ENCODE data around the gene ARGFX.
A peak's percentile ranks its signal among the peaks of the same experiment; 100 is the strongest.
"Not testable (repeated sequence)": the region's sequence is repeated elsewhere in the genome, so short reads cannot be mapped to it uniquely, and the experiment has no call there.

ARGFX gene

DNA sequence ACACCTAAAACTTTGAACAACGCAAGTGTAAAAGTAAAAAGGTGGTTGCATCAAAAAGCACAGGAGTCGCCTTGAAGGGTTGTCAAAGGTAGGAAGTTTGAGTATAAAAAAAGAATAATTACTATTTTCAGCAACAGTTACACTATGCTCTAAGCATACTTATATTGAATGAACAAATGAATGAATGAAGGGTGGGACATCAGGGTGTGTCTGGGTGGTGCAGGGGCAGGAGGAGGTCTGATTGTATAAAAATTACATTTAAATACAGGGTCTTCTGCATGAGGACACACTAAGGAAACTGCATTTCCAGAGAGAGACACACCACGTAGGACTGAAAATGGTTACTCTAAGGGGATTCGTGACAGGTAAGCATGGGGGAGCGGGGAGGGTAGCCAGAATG lies at the start of gene ARGFX:
TSS of gene ARGFX (plus strand) at position 301 of the 400 bp plus-strand sequence. CDS start 2,765 bp downstream, outside the sequence.
- no peak for DNase-seq (ENCODE audit: low read depth)

DNA sequence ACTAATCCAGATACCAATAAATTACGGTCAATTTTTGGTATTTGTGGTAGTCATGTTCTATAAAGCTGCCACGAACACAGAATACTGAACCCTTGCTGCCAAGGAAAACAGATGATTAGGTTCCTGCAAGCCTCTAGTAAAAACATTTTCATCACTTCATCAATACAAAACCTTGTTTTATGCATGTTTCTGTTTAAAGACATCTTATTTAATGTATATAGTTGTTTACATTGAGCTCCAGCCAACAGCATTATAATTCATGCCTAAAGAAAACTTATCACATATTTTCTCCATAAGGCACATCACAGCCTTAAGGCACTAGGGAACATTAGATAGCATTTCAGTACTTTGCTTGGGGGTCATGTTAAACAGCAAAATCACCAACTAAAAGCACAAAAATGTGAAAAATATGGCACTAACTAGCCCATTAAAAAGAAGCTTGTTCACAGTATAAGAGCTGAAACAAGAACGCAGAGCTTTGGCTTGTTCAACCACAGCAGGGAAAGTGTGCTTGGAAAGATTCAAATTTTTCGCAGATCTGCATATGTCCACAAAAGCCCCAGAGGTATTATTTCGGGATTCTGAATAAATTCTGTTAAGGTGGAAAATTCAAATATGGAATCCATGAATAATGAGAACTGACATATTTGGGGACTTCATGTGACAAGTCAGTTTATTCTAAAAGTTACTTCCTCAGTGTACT lies 49.6 kb upstream of the ARGFX start:
- no peak for DNase-seq (ENCODE audit: low read depth)

DNA sequence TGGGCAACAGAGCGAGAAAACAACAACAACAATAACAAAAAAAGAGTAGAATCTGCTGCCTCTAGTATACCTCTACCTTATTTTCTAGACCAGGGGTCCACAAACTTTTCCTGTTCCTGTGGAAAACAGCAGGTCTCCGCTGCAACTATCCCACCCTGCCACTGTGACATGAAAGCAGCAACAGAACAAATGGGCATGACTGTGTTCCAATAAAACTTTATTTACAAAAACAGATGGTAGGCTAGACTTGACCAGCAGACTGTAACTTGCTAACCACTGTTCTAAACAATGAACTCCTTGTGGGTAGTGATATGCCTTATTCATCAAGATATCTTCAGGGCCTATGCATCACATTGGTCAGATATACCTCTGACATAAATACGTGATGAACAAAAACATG lies 47.2 kb upstream of the ARGFX start:
- no peak for DNase-seq (ENCODE audit: low read depth)

DNA sequence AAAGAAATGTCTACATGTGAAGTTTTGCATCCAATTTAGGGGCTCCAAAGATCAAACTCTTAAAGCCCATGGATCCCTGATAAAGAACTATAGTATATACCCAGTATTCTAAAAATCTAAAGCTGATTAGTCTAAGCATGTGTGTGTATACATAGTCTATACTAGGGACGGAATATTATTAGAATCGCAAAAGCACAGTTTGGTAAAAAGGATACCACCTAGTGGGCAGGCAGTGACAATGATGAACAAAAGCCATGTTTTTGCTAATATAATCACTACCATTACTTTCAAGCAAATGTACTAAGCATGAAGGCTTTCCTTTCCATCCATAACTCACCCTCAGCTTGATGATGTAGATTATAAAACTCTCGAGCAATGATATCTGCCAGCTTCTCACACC lies 38.4 kb upstream of the ARGFX start:
- no peak for DNase-seq (ENCODE audit: low read depth)

DNA sequence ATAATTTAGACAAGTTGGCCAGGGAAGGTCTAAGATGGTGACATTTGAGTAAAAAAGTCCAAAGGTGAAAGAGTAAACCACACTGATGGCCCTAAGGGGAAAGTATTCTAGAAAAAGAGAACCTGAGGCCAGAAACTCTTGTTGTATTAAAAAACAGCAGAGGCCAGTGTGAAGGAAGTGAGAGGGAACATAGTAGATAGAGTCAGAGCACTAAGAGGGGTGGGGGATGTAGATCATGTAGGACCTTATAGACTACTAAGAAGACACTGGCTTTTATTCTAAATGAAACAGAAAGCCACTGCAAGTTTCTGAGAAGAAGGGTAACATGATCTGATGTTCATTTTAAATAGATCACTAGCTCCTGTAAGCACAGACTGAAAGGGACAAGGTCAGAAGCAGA lies 36.5 kb upstream of the ARGFX start:
- no peak for DNase-seq (ENCODE audit: low read depth)

DNA sequence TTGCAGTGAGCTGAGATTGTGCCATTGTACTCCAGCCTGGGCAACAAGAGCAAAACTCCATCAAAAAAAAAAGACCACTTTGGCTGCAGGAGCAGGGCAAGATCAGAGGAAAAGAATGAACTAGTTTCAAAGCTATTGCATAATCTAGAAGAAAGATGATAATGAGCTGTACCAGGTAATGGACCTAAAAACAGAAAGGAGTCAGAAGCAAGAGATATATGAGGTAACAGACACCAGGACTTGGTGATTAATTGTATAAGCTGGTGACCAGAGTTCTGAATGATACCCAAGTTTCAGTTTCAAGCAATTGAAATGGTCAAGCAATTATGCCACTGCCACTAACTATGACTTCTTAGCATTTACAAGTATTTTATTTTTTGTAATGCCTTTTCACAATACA lies 24.8 kb upstream of the ARGFX start:
- DNase-seq (ENCODE audit: low read depth), result no peak

DNA sequence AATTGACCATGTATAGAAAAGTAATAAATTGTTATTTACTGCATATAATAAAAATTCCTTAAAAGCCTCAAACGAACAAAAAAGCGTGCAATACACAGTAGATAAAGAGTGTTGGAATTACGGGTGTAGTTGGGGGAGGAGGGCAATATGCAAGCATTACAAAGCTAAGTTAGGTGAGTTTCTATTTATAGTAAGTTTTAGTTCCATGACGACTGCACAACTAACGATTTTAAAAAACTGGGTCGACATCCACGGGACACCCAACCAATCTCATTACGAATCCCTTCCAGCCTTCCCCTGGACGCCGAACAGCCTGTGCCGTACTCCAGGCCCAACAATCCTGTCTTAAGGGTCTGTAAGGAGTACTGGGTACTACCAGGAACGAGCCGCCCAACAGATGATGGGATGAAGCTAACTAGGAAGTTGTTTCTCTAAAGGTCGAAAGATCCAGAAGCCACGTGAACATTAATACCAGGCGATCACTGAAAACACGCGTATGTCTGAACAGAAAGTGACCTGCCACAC lies 22.6 kb upstream of the ARGFX start:
- no peak for DNase-seq (ENCODE audit: low read depth)

DNA sequence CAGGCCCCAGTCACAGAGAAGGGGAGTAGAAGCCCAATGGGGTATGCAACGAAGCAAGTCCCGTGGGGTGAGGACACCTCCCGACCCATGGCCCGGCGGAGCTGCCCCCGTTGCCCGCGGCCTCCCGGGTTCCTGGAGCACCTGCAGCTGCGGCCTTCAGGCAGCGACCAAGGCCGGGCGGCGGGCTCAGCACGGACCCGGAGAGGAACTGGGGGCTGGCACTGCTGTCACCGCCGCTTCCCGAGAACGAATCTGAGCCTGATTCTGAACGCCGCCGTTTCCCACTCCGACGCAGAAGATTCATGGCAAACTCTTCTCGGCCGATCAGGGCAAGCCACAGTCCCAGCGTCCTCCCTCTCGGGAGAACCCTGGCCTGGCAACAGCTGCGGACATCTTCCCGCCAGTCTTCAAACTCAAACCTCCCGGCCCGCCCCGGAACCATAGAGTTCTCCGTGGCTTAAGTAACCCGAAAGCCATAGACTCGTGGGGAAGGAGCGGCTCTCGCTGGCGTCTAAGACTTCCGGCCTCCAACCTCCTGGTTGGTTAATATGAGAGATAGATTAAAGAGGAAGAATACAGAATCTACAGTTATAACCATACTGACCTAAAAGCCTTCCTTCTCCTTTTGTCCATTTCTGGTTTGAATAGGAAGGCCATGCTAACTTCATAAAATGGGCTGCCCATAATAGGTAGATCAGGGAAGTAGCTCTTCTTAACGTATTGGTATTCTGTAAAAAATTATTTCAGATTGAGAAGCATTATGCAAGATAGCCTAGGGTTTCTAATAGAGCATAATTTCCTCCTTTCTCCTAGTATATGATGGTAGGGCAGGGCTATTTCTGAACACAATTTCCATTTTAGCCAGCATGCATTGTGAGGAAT lies 21.9 kb upstream of the ARGFX start, which contains the start of gene POLQ:
TSS of gene POLQ (minus strand) at position 415 of the 882 bp plus-strand sequence. CDS start at position 304, 111 bp downstream.
- DNase-seq (ENCODE audit: low read depth), result peak; percentile 81

DNA sequence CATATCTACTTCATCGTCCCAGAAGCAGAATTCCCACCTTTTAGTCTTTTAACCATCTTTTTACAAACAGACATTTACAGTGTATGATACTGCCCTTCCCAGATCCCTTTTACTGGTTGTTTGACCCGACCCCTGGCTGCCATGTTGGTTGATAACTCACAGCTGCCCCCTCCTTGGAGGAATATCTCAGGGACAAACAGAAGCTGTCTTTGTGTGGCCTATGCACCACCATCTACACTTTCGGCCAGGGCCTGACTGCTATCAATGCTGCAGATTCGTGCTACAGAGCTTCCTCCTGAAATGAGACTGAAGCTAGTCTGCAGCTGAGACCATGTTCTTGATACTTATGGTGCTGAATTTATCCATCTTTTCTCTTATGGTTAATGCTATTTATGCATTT lies 15.4 kb upstream of the ARGFX start:
- no peak for DNase-seq (ENCODE audit: low read depth)

DNA sequence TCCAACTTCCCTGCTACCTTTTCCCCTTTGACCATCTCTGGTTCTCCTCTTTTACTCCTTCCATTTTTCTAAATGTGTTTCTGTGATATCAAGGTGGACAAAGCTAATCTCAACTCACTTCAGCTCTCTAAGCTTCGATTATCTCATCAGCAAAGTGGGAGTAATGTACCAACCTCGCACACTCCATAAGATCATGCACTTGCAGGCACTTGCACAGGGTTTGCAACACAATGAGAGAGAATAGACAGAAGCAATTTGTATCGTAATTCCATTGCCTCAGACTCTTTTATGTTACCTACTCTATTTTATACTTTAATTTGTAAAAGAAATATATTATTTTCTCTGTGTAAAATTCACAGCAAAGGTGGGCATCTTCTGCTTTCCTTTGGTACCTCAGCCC lies 15.0 kb upstream of the ARGFX start:
- no peak for DNase-seq (ENCODE audit: low read depth)

DNA sequence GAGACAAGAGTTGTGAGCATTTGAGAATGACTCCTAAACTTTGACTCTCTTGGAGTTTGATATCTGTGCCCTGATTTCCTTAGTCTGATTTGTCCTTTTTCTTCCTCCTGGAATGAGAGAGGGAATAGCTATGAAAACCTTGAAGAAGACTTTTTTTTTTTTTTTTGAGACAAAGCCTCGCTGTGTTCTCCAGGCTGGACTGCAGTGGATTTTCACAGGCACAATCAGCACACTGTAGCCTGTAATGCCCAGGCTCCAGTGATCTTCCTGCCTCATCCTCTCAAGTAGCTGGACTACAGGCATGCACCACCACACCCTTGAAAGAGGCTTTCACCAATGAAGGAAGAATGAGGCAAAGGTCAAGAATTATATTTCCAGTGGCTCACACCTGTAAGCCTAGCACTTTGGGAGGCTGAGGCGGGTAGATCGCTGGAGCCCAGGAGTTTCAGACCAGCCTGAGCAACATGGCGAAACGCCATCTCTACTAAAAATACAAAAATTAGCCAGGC lies 10.3 kb upstream of the ARGFX start:
- no peak for DNase-seq (ENCODE audit: low read depth)

DNA sequence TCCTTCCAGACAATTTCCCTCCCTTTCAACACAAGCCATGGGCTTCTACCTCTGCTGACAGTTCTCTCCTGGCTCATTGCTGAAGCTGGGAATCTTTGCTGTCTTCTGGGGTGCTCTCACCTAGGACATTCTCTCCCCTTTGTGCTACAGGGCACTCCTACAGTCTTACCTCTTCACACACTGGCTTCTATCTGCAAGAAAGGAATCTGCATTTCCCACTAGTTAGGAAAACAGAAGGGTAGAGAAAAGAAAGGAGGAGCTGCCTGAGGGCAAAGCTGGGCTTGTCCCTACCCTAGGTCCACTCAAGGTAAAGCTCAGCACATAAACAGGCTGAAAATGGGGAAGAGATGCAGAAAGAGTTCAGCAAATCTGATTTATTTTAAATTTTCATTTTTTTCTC lies 5.6 kb upstream of the ARGFX start:
- no peak for DNase-seq (ENCODE audit: low read depth)

DNA sequence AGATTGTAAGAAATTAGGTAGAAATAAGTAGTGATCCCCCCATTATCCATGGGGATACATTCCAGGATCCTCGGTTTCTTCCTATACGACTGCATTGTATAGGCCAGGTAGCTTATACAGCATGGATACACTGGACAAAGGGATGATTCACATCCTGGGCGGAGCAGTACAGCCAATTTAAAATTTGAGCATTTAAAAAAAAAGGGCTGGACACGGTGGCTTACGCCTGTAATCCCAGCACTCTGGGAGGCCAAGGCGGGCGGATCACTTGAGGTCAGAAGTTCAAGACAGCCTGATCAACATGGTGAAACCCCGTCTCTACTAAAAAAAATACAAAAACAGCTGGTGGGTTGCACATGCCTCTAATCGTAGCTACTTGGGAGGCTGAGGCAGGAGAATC lies 976 bp upstream of the ARGFX start:
- DNase-seq (ENCODE audit: low read depth), result no peak

DNA sequence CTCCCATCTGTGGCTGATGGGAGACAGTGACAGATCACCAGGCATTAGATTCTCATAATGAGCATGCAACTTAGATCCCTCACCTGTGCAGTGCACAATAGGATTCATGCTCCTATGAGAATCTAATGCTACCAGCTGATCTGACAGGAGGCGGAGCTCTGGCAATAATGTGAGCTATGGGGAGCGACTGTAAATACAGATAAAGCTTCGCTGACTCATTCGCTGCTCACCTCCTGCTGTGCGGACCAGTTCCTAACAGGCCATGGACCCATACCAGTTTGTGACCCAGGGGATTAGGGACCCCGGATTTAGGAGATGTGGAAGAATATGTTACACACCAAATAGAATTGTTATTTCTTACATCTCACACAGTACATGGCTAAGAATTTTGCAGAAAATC lies 6.7 kb downstream of the ARGFX start:
- no peak for DNase-seq (ENCODE audit: low read depth)

DNA sequence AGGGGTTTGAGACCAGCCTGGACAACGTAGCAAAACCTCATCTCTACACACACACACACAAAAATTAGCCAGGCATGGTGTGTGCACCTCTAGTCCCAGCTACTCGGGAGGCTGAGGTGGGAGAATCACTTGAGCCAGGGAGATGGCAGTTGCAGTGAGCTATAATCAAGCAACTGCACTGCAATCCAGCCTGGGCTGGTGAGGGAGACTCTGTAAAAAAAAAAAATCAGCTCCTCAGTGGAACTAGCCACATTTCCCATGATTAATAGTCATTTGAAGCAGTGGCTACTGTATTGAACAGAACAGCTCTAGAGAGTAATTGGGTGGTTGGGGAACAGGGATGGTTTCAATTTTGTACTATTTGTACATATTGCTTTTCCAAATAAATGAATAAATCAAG lies 13.9 kb downstream of the ARGFX start:
- DNase-seq (ENCODE audit: low read depth), result no peak

DNA sequence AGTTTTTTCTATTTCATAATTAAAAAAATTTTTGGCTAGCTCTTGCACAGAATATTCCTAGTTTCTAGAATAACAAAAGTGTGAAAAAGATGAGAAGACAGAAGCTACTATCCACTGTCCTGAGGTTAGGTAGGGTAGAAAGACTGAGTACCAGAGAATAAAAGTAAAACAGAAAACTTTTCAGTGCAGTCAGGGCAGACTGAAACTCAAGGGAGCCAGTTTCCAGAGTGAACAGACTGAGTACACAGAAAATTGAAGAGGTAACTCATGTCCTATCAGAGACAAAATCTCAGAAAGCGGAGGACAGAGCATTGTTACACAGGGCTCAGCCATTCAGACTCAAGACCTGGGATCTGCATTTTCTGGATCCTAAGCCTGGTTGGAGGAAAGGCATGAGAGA lies 16.7 kb downstream of the ARGFX start:
- DNase-seq (ENCODE audit: low read depth), result no peak

DNA sequence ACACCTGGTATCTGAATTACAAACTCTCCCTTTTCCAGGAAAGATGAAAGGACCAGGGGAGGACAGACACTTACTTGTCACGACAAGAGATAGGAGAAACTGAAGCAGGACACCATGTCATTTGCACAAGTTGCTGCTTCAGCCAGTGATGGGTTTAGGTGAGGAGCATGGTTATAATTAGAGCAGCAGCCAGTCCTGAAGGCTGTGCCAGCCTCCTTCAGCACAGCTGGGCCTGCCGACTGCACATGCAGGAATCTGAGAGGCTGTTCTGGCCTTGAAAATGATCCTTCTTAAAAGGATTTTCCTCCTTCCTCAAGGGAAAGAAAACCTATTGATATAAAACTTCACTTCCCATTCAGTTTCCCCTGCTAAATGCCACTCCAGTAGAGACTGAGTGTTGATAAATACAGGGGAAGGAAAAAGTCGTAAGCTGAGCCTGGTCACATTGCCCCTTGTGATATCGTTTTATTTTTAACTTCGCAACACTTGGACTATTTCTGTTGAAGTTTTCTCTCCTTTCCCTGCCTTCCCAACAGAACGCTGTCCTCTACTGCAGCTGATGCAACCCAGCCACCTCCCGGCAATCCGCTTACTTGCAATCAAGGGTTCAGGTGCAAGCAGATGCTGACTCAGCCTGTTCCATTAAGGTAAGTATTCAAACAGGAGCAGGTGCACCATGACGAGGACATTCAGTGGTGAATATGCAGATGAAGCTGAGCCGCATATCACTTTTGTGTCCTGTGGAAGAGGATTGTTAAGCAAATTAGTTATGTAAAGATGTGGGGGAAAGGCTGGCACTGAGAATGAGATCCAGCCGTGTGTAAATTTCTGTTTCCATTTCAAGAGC lies 25.3 kb downstream of the ARGFX start, which contains the start of gene FBXO40:
TSS of gene FBXO40 (plus strand) at position 524 of the 847 bp plus-strand sequence. CDS start 27,197 bp downstream, outside the sequence.
- DNase-seq (ENCODE audit: low read depth), result no peak

DNA sequence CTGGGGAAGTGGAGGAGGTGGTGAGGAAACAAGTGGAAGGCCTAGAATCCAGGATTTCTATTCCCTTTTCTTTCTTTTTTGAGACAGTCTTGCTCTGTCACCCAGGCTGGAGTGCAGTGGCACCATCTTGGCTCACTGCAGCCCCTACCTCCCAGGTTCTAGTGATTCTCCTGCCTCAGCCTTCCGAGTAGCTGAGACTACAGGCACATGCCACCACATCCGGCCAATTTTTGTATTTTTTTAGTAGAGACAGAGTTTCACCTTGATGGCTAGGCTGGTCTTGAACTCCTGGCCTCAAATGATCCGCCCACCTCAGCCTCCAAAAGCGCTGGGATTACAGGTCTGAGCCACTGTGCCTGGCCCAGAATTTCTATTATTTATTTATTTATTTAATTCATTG lies 26.1 kb downstream of the ARGFX start:
- not testable (repeated sequence) for DNase-seq (ENCODE audit: low read depth)

DNA sequence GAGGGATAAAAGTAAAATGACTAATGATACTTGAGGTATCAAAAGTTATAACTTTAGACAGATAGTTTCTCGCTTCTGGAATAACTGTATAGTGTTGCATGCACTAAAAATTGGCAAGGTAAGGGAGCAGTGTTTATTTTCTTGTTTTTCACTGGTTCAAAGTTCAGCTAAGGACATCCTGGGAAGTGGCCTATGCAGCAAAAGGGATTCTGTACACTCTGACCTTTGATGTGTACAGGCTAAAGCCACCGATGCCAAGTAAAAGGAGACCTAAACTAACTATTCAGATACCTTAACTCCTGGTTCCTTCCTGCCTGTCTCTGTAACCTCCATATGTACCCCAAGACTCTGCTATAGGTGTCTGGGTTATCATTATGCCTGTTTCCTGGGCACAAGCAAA lies 27.1 kb downstream of the ARGFX start:
- no peak for DNase-seq (ENCODE audit: low read depth)

DNA sequence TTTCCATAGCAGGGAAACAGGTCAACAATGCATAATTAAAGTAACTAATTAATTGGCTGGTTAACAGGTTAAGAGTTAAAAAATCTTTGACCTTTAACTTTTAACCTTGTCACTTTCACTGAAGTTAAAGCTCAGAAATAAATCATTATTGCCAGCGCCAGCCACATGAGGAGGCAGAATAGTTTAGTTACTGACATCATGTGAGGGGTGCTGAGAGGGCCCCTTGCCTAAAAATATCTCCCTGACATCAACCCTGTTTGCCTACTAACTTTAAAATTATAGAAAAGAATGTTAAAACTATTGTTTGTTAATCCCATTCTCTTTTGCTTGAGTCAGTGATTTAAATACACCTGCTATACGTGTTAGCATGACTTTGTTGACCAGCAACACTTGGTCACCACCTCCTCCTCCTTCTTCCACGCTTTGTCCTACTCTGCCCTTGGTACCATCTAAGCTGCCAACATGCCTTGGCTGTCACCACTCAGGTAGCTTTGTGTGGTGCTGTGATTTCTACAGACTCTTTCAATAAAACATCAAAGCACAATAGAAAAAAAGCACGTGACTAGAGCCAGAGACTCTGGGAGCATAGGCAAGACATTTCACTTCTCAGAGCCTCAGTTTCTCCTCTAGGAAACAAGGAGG lies 28.1 kb downstream of the ARGFX start:
- DNase-seq (ENCODE audit: low read depth), result no peak

DNA sequence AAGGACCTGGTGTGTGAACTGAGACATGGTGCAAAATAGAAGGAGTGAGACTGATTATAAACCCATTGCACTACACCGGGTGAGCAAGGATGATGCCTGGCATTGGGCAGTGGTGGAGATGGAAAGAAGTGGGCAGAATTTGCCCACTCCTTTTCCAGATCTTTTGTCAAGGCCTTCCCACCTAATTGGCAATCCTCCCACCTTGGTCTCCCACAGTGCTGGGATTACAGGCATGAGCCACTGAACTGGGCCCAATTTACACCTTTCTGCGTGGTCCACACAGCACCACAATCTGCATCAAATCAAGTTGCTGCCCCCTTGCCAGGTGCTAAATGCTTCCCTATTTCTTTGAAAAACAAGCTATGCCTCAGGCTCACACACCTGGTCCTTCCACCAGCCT lies 30.8 kb downstream of the ARGFX start:
- DNase-seq (ENCODE audit: low read depth), result no peak
